ENCODE data around the gene ABLIM2. TPM values are rescaled to one million over a fixed set of nuclear protein-coding genes. Genes with fewer than 3 reads are reported as not detected.

ABLIM2 gene
- total RNA-seq, 1 donor from 2014 or later, result 3.5 TPM

GRCh38 chr4:8163436-8164193, 5.0 kb upstream of the ABLIM2 start:
- no peak for TF ChIP-seq CTCF (IDR thresholded peaks at IDR 0.05; ENCODE audit: unreplicated experiment)
- peaks cover 9% of the 10 kb centered on the region for H3K4me1 Mint-ChIP-seq
- no peaks in the 10 kb centered on the region for H3K36me3 Mint-ChIP-seq
- H3K4me3 Mint-ChIP-seq, result no peak overlapping the region
- no peak for DNase-seq (ENCODE audit: low spot score in 2 of 2, unreplicated experiment in 2 of 2)
- peaks cover 50% of the 10 kb centered on the region for H3K27me3 Mint-ChIP-seq (ENCODE audit: low read depth)
- no peak overlapping the region for H3K27ac Mint-ChIP-seq
- no peaks in the 10 kb centered on the region for H3K9me3 Mint-ChIP-seq

- Mint-ChIP-seq H3K9me3 (no peaks in the 10 kb centered on the region), H3K4me1 (peaks cover 9% of the 10 kb centered on the region), H3K4me3 (no peak overlapping the region), H3K27me3 (ENCODE audit: low read depth) (peaks cover 50% of the 10 kb centered on the region), H3K36me3 (no peaks in the 10 kb centered on the region), H3K27ac (no peak overlapping the region)
- TF ChIP-seq CTCF (IDR thresholded peaks at IDR 0.05; ENCODE audit: unreplicated experiment), result no peak
- no peak for DNase-seq (ENCODE audit: low spot score in 2 of 2, unreplicated experiment in 2 of 2)
Observed at GRCh38 chr4:8163026-8163425, 4.4 kb upstream of the ABLIM2 start.

- H3K27me3 Mint-ChIP-seq (ENCODE audit: low read depth), result peaks cover 52% of the 10 kb centered on the region
- no peaks in the 10 kb centered on the region for H3K36me3 Mint-ChIP-seq
- no peak overlapping the region for H3K27ac Mint-ChIP-seq
- no peak for TF ChIP-seq CTCF (IDR thresholded peaks at IDR 0.05; ENCODE audit: unreplicated experiment)
- no peaks in the 10 kb centered on the region for H3K9me3 Mint-ChIP-seq
- peaks cover 9% of the 10 kb centered on the region for H3K4me1 Mint-ChIP-seq
- no peak overlapping the region for H3K4me3 Mint-ChIP-seq
- DNase-seq (ENCODE audit: low spot score in 2 of 2, unreplicated experiment in 2 of 2), result no peak
Observed at GRCh38 chr4:8162625-8163024, 4.0 kb upstream of the ABLIM2 start.

GRCh38 chr4:8160572-8160971, 2.0 kb upstream of the ABLIM2 start:
- DNase-seq (ENCODE audit: low spot score in 2 of 2, unreplicated experiment in 2 of 2), result no peak

GRCh38 chr4:8160233-8160560, 1.6 kb upstream of the ABLIM2 start:
- Mint-ChIP-seq H3K4me3 (peak overlapping the region; percentile 97), H3K27ac (no peak overlapping the region), H3K4me1 (peaks cover 9% of the 10 kb centered on the region), H3K36me3 (no peaks in the 10 kb centered on the region), H3K27me3 (ENCODE audit: low read depth) (peaks cover 74% of the 10 kb centered on the region), H3K9me3 (no peaks in the 10 kb centered on the region)
- DNase-seq (ENCODE audit: low spot score in 2 of 2, unreplicated experiment in 2 of 2), result no peak
- TF ChIP-seq CTCF (IDR thresholded peaks at IDR 0.05; ENCODE audit: unreplicated experiment), result no peak

More at GRCh38 chr4:8160572-8160971, 2.0 kb upstream of the ABLIM2 start:
- no peaks in the 10 kb centered on the region for H3K9me3 Mint-ChIP-seq
- H3K27ac Mint-ChIP-seq, result no peak overlapping the region
- peaks cover 9% of the 10 kb centered on the region for H3K4me1 Mint-ChIP-seq
- peak overlapping the region; percentile 97 for H3K4me3 Mint-ChIP-seq
- H3K36me3 Mint-ChIP-seq, result no peaks in the 10 kb centered on the region
- H3K27me3 Mint-ChIP-seq (ENCODE audit: low read depth), result peaks cover 72% of the 10 kb centered on the region
- no peak for TF ChIP-seq CTCF (IDR thresholded peaks at IDR 0.05; ENCODE audit: unreplicated experiment)

Data from mesothelial cell of epicardium (in vitro differentiated cells).